Tibial nerve (tissue), 4 donors: ENCODE results near the gene FXYD3.

Source experiments
- EP300 ChIP-seq, 2 donors: sonication (generic); formaldehyde crosslinking; IDR thresholded peaks; one replicate each; pipeline ENCODE4 v1.6.1; 2017; ENCODE audit warnings: antibody characterized with exemption in 2 of 2, mild to moderate bottlenecking in 1 of 2
- POLR2A ChIP-seq, 2 donors: fragments of 450-650 bp; IDR thresholded peaks; one replicate each; pipeline ENCODE4 v1.6.1; 2017; ENCODE audit warnings: antibody characterized with exemption in 2 of 2, mild to moderate bottlenecking in 2 of 2, moderate library complexity in 2 of 2
- TF ChIP-seq, protein P1 (sequence below), 5 experiments: fragments of 200-600 bp in 3 of 5; fragments of 450-650 bp in 2 of 5; sonication (generic) in 3 of 5; IDR thresholded peaks; one replicate each; pipeline ENCODE4 v1.5.1; 2016 to 2019; ENCODE audit warnings: antibody characterized with exemption in 5 of 5, mild to moderate bottlenecking in 3 of 5, moderate library complexity in 2 of 5

DNA sequence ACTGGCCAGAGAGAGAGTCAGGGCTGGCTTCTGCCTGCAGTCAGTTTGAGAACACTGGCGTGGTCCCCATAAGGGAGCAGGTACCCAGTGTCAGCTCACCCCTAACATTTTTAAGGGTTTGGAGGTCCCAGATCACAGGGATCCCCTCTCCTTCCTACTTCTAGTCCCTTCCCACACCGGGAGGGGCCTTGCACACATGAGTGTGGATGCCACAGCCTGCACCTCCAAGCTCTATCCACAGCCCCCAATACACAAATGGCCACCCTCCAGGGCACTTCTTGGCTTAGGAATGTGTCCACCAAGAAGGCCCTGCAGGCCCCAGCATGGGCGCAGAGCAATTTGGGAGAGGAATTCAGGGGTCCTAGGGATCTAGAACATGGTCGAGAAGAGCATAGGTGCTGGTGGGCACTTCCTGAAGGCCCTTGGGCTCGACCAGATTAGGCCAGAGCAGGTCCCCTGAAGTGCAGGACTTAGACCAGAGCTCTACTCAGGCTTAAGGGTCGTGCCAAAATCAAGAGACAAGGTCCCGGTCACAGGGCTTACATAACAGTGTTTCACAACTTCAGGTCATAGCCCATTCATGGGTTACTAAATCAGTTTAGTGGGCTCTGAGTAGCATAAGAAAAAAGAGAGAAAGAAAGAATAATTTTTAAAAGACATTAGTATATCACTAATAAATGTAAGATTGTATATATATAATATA lies 54.9 kb downstream of the FXYD3 start:
- TF ChIP-seq, protein P1, sequence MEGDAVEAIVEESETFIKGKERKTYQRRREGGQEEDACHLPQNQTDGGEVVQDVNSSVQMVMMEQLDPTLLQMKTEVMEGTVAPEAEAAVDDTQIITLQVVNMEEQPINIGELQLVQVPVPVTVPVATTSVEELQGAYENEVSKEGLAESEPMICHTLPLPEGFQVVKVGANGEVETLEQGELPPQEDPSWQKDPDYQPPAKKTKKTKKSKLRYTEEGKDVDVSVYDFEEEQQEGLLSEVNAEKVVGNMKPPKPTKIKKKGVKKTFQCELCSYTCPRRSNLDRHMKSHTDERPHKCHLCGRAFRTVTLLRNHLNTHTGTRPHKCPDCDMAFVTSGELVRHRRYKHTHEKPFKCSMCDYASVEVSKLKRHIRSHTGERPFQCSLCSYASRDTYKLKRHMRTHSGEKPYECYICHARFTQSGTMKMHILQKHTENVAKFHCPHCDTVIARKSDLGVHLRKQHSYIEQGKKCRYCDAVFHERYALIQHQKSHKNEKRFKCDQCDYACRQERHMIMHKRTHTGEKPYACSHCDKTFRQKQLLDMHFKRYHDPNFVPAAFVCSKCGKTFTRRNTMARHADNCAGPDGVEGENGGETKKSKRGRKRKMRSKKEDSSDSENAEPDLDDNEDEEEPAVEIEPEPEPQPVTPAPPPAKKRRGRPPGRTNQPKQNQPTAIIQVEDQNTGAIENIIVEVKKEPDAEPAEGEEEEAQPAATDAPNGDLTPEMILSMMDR (IDR thresholded peaks at IDR 0.05) = no peak
- TF ChIP-seq EP300 (IDR thresholded peaks at IDR 0.05) (no peak), POLR2A (IDR thresholded peaks at IDR 0.05) (no peak)
